HG02885 (cell line): ENCODE results near the gene LHX1.

ENCODE experiments used
- ATAC-seq: cut with Tn5 transposase; IDR thresholded peaks from one replicate; pipeline ENCODE4 v1.9.1; 2021; ENCODE audit warnings: mild to moderate bottlenecking; ENCODE audit not compliant: unreplicated experiment, poor library complexity

Gene LHX1

DNA sequence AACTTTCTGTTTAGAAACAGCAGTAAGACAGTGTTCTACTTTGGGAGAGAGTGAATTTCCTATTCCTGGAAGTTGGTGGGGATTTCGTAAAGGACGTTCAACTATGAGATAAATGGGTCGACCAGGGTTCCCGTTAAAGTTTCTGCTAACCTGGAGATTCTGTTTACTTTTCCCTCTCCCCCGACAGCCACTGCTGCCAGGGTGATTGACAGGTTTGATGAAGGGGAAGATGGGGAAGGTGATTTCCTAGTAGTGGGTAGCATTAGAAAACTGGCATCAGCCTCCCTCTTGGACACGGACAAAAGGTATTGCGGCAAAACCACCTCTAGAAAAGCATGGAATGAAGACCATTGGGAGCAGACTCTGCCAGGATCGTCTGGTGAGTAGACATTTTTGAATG lies 12.8 kb downstream of the LHX1 start:
- ATAC-seq: no peak

DNA sequence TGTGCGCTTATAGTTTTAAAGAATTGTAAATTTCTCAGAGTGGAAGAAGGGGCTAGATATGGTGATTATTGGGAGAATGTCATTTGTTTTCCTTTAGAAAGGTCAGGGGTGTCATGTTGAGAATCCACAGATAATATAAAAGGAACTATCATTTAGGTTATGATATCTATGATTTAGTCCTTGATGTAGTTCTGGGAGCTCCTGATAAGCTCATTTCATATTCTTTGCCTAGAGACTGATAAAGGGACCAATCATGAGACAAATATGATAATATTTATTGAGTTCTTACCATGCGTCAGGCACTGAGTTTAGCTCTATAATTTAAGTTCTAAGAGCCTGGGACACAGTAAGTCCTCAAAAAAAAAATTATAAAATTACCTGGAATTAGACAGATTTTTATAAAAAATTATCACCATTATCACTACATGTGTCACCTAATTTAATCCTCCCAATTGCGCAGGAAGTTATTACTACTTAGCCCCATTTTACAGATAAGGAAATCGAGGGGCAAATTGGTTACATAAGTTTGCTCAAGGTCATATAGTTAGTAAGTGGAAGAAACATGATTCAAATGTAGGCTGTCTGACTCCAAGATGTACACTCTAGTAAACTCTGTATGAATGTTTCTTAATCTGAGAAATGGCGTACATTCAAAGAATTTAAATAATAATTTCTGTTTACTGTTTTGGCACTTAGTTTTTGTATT lies 14.0 kb downstream of the LHX1 start:
- no peak for ATAC-seq

DNA sequence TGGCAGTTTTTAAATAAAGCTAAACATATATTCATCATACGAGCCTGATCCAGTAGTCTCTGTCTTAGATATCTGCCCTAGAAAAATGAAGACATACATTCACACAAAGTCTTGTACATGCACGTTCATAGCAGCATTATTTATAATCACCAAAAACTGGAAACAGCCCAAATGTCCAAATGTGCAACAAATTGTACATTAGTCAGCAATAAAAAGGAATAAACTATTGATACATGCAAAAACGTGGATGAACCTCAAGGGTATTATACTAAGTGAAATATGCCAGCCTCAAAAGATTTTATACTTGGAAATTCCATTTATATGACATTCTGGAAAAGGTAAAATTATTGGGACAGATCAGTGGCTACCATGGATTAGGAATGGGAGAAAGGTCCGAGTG lies 34.2 kb downstream of the LHX1 start:
- no peak for ATAC-seq

DNA sequence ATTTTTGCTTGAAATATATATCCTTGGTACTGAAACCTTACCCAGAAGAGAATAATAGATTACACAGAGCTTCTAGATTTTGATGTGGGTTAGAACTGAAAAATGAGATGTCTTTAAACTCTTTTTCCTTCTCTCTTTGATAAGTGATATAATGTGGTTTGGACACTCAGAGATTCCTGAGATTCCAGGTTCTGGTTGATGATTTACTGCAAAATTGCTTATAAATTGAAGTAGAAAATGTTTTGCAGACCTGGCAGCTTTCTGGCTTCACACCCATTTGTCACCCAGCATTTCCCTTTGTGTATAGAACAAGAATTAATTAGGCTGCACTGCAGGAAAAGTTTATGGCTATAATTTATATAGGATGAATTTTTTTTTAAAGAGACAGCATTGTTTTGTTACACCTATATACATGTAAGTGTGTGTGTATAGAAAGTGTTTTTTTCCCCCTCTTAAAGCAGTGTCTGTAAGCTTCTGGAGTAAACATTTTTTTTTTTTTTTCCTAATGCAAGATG lies 35.0 kb downstream of the LHX1 start:
- no peak for ATAC-seq

DNA sequence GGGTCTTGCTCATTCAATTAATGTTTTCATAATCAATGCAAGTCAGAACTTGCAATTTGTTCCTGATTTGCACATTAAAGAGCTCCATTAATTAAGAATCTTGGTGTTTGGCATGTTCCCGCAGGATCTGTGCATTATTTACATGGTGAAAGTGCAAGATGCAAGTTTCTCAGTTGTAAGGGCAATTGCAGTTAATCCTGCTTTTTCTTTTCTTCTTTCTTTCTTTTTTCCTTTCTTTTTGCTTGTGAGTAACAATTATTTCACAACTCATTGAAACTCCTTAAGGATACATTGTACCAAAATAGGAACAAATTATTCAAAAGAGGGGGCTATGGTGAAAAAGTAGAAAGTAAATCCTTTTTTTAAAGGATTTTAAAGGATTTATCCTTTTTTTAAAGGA lies 35.6 kb downstream of the LHX1 start:
- ATAC-seq: no peak

DNA sequence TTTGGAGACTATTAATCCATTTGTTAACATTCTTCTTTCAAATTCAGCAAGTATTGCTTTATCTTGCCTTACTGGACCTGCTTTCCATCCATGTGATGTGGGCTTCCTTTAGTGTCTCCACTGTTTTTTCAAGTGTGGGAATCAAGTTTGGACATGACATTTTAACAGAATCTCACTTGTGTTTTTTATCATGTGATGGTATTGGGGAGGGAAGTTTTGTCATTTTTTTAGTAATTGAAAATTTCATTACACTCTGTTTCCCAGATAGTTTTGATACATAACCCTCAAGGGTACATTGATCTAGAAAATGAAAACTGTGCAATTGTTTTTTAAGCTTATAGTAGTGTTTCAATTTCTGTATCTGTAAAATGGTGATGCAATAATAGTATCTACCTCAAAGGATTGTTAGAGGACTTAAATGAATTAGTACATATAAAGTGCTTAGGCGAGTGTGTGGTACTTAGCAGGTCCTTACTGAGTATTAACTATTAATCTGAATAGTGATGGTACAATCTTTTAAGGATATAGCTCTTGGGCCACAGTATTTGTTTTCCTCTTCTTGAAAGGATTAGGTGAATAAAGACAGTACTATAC lies 38.7 kb downstream of the LHX1 start:
- ATAC-seq: no peak

DNA sequence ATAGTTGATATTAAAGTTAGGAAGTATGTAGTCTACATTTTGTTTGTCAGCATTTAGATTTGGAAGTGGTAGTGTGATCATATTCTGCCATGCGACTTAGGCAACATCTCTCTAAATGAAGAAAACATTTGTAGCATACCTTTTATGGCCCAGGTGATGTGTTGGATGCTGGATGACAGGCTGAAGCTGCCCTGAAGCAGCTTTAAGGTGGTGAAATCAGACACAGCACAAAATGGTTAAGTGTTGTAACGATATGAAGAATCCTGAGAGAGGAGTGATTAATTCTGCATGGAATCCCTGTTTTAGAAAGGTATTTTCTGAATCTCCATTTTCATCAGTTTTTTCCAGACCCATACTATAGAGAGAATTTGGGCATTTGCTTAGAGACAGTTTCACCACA lies 39.8 kb downstream of the LHX1 start:
- no peak for ATAC-seq

DNA sequence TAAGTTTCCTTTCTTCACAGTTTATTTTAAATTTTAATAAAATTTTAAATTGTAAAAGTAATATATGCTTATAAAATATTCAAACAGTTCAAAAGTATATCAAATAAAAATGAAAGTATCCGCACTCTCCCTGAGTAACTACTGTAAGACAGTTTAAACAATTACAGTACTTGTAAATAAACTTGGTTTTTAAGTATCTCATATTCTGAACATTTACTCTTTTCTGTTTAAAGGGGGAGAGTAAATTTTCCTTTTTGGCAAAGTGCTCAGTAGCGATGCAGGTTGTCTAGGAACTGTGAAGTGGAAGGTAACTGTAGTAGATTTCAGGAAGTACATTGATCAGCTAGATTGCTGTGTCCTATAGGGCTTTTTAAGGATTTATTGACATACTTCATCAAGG lies 40.3 kb downstream of the LHX1 start:
- ATAC-seq: no peak

DNA sequence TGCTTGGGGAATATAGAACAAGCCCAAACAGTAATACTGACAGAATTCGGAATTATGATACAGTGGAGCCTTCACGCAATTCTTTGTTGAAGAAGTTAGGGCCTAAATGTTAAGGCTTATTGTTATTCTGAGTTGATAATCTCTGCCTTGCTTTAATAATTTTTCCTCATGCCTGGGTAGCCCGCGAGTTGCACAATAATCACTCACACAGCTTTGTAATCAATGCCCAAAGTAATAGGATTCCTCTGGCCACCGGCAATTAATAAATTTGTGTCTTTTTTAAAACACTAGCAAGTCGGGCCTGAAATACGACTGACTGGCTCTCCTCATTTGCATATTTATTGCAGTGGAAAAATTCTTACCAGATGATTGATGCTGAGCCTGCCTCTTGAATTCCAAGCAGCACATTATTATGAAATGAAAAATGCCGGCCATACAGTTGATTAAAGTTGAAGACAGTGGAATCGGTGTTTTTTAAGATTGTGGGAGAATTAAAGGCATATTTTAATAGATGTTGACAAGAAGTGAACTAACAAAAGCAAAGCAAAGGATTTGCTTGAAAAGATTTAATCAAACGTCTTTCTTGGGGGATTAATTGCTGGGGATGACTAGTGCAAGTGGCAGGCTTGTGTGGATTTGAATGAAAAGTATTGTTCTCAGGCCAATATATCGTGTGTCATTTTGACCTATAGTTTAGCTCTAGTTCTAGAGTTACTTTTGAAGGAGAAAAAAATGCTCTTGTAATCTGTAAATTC lies 41.7 kb downstream of the LHX1 start:
- ATAC-seq: no peak

DNA sequence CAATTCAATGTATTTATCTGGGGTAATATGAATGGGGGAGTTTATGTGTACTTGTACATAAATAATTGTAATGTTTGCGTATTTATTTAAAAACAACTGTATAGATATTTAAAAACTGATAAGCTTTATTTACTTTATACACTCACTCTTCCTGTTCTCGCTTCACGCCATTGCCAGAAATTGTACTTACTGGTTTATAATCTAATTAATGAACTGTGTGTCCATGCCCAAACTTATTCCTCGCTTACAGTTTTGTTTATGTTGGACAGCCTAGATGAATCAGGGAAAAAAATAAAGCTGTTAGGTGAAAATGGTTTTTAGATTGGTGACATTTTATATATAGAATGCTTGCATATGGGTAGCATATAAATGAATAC lies 42.3 kb downstream of the LHX1 start:
- ATAC-seq: no peak

DNA sequence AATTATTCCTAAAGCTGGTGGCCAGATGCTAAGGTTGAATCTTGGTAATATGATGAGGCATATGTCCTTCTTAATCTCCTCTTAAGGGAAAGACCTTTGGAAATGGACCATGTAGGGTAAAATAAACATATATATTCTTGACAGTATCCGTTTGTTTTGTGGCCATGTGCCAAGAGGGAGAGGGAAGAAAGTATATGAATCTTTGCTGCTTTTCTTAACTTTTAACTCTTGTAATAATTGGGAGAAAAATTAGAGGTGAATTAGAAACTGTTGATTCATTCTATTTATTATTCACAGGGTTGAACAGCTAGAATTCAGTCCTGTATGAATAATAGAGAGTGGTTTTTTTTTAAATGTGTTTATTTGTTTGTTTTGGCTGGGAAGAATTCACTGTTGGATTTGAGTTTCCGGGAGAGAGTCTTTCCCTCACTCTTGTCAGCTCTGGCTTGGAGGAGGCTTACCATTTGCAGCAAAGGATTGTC lies 43.0 kb downstream of the LHX1 start:
- ATAC-seq: no peak

DNA sequence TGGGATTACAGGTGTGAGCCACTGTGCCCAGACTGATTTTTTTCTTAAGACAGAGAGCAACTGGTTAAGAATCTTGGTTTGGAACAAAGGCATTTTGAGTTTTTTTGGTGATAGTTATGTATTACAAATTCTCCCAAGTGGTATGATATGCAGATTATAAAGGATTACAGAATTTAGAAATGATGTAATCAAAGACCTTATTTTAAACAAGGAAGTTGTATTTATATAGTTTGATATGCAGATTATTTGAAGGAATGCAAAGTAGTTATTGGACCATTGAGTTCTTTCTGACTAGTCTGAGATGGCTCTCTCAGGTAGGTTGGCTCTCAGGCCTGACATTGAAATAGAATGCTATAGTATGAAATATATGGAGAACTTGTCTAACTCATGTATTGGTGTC lies 46.3 kb downstream of the LHX1 start:
- no peak for ATAC-seq

DNA sequence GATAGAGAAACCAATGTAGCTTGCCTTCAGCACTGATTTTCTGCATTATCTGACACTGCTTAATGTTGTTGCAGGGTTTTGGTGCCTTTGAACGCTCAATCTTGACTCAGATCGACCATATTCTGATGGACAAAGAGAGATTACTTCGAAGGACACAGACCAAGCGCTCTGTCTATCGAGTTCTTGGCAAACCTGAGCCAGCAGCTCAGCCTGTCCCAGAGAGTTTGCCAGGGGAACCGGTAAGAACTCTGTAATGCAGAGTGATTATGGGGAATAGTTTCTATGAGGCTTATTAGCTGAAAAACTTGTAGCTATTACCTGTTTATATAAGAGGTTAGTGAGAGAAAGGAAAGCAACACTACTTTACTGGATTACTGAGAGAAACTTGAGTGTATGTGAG lies 51.9 kb downstream of the LHX1 start:
- ATAC-seq: no peak

DNA sequence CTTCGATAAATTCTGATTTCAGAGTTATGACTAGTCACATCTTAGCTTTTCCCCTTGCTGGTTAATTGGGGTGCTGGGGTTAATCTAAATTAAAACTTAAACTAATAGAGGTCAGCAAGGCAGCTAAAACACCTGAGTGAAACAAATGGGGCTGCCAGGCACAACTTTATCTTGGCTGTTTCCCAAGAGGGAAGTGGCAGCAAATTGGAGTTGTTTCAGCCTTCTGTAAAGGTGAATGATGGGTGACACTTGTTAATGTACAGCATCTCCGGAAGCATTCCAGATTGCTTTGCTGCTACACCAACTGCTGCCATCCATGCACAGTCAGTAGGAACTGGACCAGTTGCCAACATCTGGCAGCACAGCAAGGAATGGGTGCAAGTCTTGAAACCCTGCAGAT lies 55.4 kb downstream of the LHX1 start:
- ATAC-seq: no peak

DNA sequence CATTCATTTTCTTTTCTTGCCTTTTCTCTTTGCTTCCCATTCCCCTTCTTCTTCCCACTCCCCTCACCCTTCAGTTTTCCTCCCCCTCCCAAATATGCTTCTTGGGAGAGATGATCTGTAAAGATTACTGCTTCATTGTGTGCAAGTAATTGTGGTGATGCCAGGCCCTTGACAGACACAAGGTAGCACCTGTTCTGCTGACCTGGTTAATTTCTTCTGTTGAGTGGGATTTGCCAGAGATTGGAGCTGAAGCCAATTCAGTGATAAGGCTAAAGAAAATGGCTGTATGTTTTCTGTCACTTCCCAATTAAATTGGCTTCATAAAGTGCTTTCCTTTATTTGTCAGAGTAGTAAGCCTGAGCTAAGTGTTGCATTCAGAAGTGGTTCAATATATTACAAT lies 56.0 kb downstream of the LHX1 start:
- no peak for ATAC-seq
